Liver (tissue), 9 donors: Measurements from ENCODE around the gene RNLS. TPM values are rescaled to one million over a fixed set of nuclear protein-coding genes. Genes with fewer than 3 reads are reported as not detected.

Experiments used
- DNase-seq: peaks from one replicate; pipeline ENCODE4 v3.0.0-alpha.2; 2017; ENCODE audit warnings: low spot score
- H3K27ac ChIP-seq, 2 donors: one replicate each; pipeline ENCODE4 v1.7.0; 2013; ENCODE audit warnings: inconsistent platforms in 2 of 2, low read length in 2 of 2, control low read depth in 1 of 2, low read depth in 1 of 2, mild to moderate bottlenecking in 1 of 2
- H3K27me3 ChIP-seq, 4 donors: one replicate each; pipeline versions ENCODE4 v1.6.1 to v1.7.0; 2013; ENCODE audit warnings: low read length in 3 of 4, inconsistent platforms in 1 of 4, mild to moderate bottlenecking in 1 of 4, moderate library complexity in 1 of 4; ENCODE audit not compliant: control insufficient read depth in 4 of 4, insufficient read depth in 4 of 4
- H3K36me3 ChIP-seq, 4 donors: one replicate each; pipeline versions ENCODE4 v1.6.1 to v1.7.0; 2013; ENCODE audit warnings: low read length in 3 of 4, mild to moderate bottlenecking in 3 of 4, low read depth in 1 of 4, moderate library complexity in 1 of 4; ENCODE audit not compliant: control insufficient read depth in 4 of 4, insufficient read depth in 3 of 4
- H3K4me1 ChIP-seq, 4 donors: one replicate each; pipeline versions ENCODE4 v1.6.1 to v1.7.0; 2013; ENCODE audit warnings: low read length in 3 of 4, mild to moderate bottlenecking in 3 of 4, moderate library complexity in 1 of 4; ENCODE audit not compliant: control insufficient read depth in 4 of 4, insufficient read depth in 4 of 4
- H3K4me3 ChIP-seq, 3 donors: one replicate each; pipeline versions ENCODE4 v1.6.1 to v1.7.0; 2013; ENCODE audit warnings: low read length in 3 of 3, control low read depth in 1 of 3, low read depth in 1 of 3, mild to moderate bottlenecking in 1 of 3
- H3K9ac ChIP-seq, 2 donors: one replicate each; pipeline ENCODE4 v1.7.0; 2013; ENCODE audit warnings: low read length in 2 of 2, mild to moderate bottlenecking in 2 of 2, moderate library complexity in 2 of 2, control low read depth in 1 of 2, low read depth in 1 of 2
- H3K9me3 ChIP-seq, 4 donors: one replicate each; pipeline versions ENCODE4 v1.6.1 to v1.7.0; 2013; ENCODE audit warnings: low read length in 3 of 4; ENCODE audit not compliant: control insufficient read depth in 4 of 4
- EGR1 ChIP-seq, 2 donors: IDR thresholded peaks; 2 replicates each; pipeline ENCODE4 v1.6.1; 2016 to 2018; ENCODE audit warnings: antibody characterized with exemption in 2 of 2, low read depth in 2 of 2
- FOXA1 ChIP-seq: IDR thresholded peaks from 2 replicates; pipeline ENCODE4 v1.6.1; 2016; ENCODE audit warnings: antibody characterized with exemption
- FOXA2 ChIP-seq: IDR thresholded peaks from 2 replicates; pipeline ENCODE4 v1.6.1; 2016; ENCODE audit warnings: antibody characterized with exemption
- GABPA ChIP-seq, 2 donors: IDR thresholded peaks in 1 of 2; conservative IDR thresholded peaks in 1 of 2; 2 replicates each; pipeline ENCODE4 v1.6.1; 2016; ENCODE audit warnings: antibody characterized with exemption in 2 of 2, mild to moderate bottlenecking in 1 of 2, moderate library complexity in 1 of 2
- HNF4A ChIP-seq, 2 donors: conservative IDR thresholded peaks; 2 replicates each; pipeline ENCODE4 v1.6.1; 2016; ENCODE audit warnings: antibody characterized with exemption in 2 of 2, mild to moderate bottlenecking in 2 of 2
- HNF4G ChIP-seq: IDR thresholded peaks from 2 replicates; pipeline ENCODE4 v1.6.1; 2016; ENCODE audit warnings: antibody characterized with exemption
- NR2F2 ChIP-seq: IDR thresholded peaks from 2 replicates; pipeline ENCODE4 v1.6.1; 2016; ENCODE audit warnings: antibody characterized with exemption
- RAD21 ChIP-seq, 2 donors: IDR thresholded peaks; 2 replicates each; pipeline ENCODE4 v1.6.1; 2016; ENCODE audit warnings: antibody characterized with exemption in 2 of 2, mild to moderate bottlenecking in 2 of 2
- REST ChIP-seq: IDR thresholded peaks from 2 replicates; pipeline ENCODE4 v1.6.1; 2016; ENCODE audit warnings: antibody characterized with exemption, mild to moderate bottlenecking
- RXRA ChIP-seq, 2 donors: IDR thresholded peaks; 2 replicates each; pipeline ENCODE4 v1.6.1; 2017 to 2018; ENCODE audit warnings: antibody characterized with exemption in 2 of 2, mild to moderate bottlenecking in 1 of 2
- SP1 ChIP-seq: IDR thresholded peaks from 2 replicates; pipeline ENCODE4 v1.6.1; 2018; ENCODE audit warnings: antibody characterized with exemption, mild to moderate bottlenecking
- TAF1 ChIP-seq: conservative IDR thresholded peaks from 2 replicates; pipeline ENCODE4 v1.6.1; 2016; ENCODE audit warnings: antibody characterized with exemption, mild to moderate bottlenecking
- YY1 ChIP-seq: IDR thresholded peaks from 2 replicates; pipeline ENCODE4 v1.6.1; 2016; ENCODE audit warnings: antibody characterized with exemption, mild to moderate bottlenecking
- WGBS: extraction: QIAGEN DNeasy Blood & Tissue Kit; methylation state at CpG from one replicate; pipeline ENCODE4 v1.1.7; 2013; 5-methylcytosine and 5-hydroxymethylcytosine counted together
- polyA plus RNA-seq, 2 donors: library from polyadenylated mRNA; stranded (reverse) in 1 of 2; unstranded in 1 of 2; fragments of 200-250 nt in 1 of 2; fragments of >200 nt in 1 of 2; fragmentation: Nextera tagmentation in 1 of 2; extraction: Ambion mirVana in 1 of 2; gene quantifications; one replicate each; pipeline versions ENCODE4 v1.2.1 to v1.2.3, GENCODE V29; 2013 to 2015
- total RNA-seq, 2 donors: library from RNA; depleted of rRNA; stranded (reverse); fragments of >200 nt; gene quantifications; one replicate each; pipeline ENCODE4 v1.2.3, GENCODE V29; 2014
- TF ChIP-seq, protein P1 (sequence below): IDR thresholded peaks from 2 replicates; pipeline ENCODE4 v1.6.1; 2016; ENCODE audit warnings: antibody characterized with exemption
- TF ChIP-seq, protein P2 (sequence below): fragments of 150-350 bp; IDR thresholded peaks from 2 replicates; pipeline ENCODE4 v1.5.1; 2017; ENCODE audit warnings: improper control_type of control experiment, low read depth, low read length; ENCODE audit not compliant: missing input control
- TF ChIP-seq, protein P3 (sequence below): IDR thresholded peaks from 2 replicates; pipeline ENCODE4 v1.6.1; 2016; ENCODE audit warnings: antibody characterized with exemption
- TF ChIP-seq, protein P4 (sequence below): IDR thresholded peaks from 2 replicates; pipeline ENCODE4 v1.6.1; 2016; ENCODE audit warnings: antibody characterized with exemption
- donor health status: healthy.
- donor health status: healthy.
- donor health status: healthy.
- donor health status: healthy.
- donor health status: healthy.

Gene RNLS
- total and polyA plus RNA-seq, 4 donors: 4.1 to 12.4 (median 7.5) TPM

- Histone ChIP-seq H3K9ac (no peak overlapping the region), H3K4me3 (no peak overlapping the region), H3K4me1 (peaks cover 0 to 28% (median 21%) of the 10 kb centered on the region in 4 donors), H3K27me3 (no peaks in the 10 kb centered on the region), H3K9me3 (no peaks in the 10 kb centered on the region), H3K27ac (no peak overlapping the region), H3K36me3 (no peaks in the 10 kb centered on the region)
- no peak for TF ChIP-seq GABPA (IDR thresholded peaks at IDR 0.05 in 1 of 2, conservative IDR thresholded peaks at IDR 0.05 in 1 of 2)
- TF ChIP-seq FOXA2: no peak
- no peak for TF ChIP-seq SP1
- TF ChIP-seq YY1: no peak
- no peak for TF ChIP-seq RAD21 (IDR thresholded peaks at IDR 0.05)
- no peak for TF ChIP-seq RXRA (IDR thresholded peaks at IDR 0.05)
- TF ChIP-seq, protein P1, sequence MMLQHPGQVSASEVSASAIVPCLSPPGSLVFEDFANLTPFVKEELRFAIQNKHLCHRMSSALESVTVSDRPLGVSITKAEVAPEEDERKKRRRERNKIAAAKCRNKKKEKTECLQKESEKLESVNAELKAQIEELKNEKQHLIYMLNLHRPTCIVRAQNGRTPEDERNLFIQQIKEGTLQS: no peak
- TF ChIP-seq FOXA1: no peak
- TF ChIP-seq NR2F2: no peak
- TF ChIP-seq TAF1: no peak
- no peak for TF ChIP-seq HNF4A (conservative IDR thresholded peaks at IDR 0.05)
- TF ChIP-seq, protein P2, sequence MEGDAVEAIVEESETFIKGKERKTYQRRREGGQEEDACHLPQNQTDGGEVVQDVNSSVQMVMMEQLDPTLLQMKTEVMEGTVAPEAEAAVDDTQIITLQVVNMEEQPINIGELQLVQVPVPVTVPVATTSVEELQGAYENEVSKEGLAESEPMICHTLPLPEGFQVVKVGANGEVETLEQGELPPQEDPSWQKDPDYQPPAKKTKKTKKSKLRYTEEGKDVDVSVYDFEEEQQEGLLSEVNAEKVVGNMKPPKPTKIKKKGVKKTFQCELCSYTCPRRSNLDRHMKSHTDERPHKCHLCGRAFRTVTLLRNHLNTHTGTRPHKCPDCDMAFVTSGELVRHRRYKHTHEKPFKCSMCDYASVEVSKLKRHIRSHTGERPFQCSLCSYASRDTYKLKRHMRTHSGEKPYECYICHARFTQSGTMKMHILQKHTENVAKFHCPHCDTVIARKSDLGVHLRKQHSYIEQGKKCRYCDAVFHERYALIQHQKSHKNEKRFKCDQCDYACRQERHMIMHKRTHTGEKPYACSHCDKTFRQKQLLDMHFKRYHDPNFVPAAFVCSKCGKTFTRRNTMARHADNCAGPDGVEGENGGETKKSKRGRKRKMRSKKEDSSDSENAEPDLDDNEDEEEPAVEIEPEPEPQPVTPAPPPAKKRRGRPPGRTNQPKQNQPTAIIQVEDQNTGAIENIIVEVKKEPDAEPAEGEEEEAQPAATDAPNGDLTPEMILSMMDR: no peak
- TF ChIP-seq, protein P3, sequence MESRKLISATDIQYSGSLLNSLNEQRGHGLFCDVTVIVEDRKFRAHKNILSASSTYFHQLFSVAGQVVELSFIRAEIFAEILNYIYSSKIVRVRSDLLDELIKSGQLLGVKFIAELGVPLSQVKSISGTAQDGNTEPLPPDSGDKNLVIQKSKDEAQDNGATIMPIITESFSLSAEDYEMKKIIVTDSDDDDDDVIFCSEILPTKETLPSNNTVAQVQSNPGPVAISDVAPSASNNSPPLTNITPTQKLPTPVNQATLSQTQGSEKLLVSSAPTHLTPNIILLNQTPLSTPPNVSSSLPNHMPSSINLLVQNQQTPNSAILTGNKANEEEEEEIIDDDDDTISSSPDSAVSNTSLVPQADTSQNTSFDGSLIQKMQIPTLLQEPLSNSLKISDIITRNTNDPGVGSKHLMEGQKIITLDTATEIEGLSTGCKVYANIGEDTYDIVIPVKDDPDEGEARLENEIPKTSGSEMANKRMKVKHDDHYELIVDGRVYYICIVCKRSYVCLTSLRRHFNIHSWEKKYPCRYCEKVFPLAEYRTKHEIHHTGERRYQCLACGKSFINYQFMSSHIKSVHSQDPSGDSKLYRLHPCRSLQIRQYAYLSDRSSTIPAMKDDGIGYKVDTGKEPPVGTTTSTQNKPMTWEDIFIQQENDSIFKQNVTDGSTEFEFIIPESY: no peak
- TF ChIP-seq HNF4G: no peak
- no peak for DNase-seq
- 98% methylated on average over 1 of the region's 1 CpG for WGBS
Measured at GRCh38 chr10:88241501-88241900, 341.6 kb downstream of the RNLS start.

DNA sequence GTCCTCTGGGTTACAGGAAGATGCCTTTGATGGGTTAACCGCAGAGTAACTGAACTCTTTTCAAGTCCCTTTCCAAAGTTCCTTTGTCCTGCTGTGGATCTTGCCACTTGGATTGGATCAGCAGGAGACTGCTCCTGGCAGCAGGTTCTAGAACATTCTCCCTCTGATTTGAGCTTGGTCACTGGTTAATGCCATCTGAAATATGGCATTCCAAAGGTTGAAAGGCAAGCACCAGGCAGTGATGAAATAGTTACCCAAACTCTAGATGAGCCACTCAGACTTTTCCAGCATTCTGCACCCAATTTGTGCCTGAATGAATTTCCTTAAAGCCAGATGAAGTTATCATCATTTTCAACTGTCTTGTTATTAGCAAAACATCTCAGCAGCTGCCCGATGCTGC lies 343.9 kb downstream of the RNLS start:
- Histone ChIP-seq H3K36me3 (no peaks in the 10 kb centered on the region), H3K4me3 (no peak overlapping the region), H3K9me3 (no peaks in the 10 kb centered on the region), H3K4me1 (peaks cover 0 to 25% (median 18%) of the 10 kb centered on the region in 4 donors), H3K27ac (no peak overlapping the region), H3K9ac (no peak overlapping the region), H3K27me3 (no peaks in the 10 kb centered on the region)
- DNase-seq: no peak
- WGBS: 91% methylated on average over 2 of the region's 2 CpGs
- TF ChIP-seq FOXA1 (no peak), YY1 (peak; percentile 36), RXRA (IDR thresholded peaks at IDR 0.05) (peak in 1 of 2 donors; percentile 45), EGR1 (IDR thresholded peaks at IDR 0.05; ENCODE audit: low read depth in 2 of 2) (no peak), GABPA (IDR thresholded peaks at IDR 0.05 in 1 of 2, conservative IDR thresholded peaks at IDR 0.05 in 1 of 2) (no peak), HNF4A (conservative IDR thresholded peaks at IDR 0.05) (peak; percentile 67 to 76), RAD21 (IDR thresholded peaks at IDR 0.05) (no peak), SP1 (peak; percentile 43), REST (no peak)
- TF ChIP-seq, protein P2: no peak
- TF ChIP-seq, protein P1: peak; percentile 27
- TF ChIP-seq, protein P4, sequence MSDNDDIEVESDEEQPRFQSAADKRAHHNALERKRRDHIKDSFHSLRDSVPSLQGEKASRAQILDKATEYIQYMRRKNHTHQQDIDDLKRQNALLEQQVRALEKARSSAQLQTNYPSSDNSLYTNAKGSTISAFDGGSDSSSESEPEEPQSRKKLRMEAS: peak; percentile 76
